C4-2B (cell line): ENCODE results near the gene LCP2.

Experiments
- CTCF ChIP-seq: fragments of 450-650 bp; conservative IDR thresholded peaks from 2 replicates; pipeline ENCODE4 v1.5.1; 2017; ENCODE audit warnings: mild to moderate bottlenecking
- ZFX ChIP-seq: fragments of 450-650 bp; IDR thresholded peaks from 2 replicates; pipeline ENCODE4 v1.6.1; 2017

GRCh38 chr5:170287532-170287931 is 10.0 kb downstream of the LCP2 start:
- TF ChIP-seq CTCF: no peak
- TF ChIP-seq ZFX: no peak
